ENCODE measurements around the gene CELF2.

Gene CELF2

DNA sequence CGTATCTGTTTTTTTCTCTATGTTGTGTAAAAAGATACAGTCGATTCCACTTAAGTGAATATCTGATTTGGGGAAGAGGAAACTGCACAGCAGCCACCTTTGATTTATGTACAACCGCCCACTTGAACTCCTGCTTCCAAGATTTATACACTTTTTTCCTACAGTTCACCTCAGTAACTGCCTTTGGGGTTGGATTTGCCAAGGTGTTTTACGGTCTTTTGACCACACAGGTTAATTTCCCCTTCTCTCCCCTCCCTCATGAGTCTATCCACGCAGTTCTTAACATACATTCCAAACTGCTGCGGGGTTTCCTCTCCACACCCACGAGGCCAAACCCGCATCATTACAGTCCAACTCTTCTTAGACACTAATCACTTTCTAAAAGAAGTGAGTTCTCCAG, 316.8 kb downstream of the CELF2 start:
- H3K9me3 Mint-ChIP-seq, result no peaks in the 10 kb centered on the region
- no peaks in the 10 kb centered on the region for H3K36me3 Mint-ChIP-seq (ENCODE audit: low read depth)
- H3K4me1 Mint-ChIP-seq, result peaks cover 70% of the 10 kb centered on the region

GRCh38 chr10:11335167-11335652, 317.5 kb downstream of the CELF2 start:
- Mint-ChIP-seq H3K36me3 (ENCODE audit: low read depth) (no peaks in the 10 kb centered on the region), H3K27me3 (ENCODE audit: low read depth, poor library complexity) (peaks cover 15% of the 10 kb centered on the region), H3K9me3 (no peaks in the 10 kb centered on the region), H3K4me3 (peak overlapping the region; percentile 26), H3K27ac (peak overlapping the region; percentile 58), H3K4me1 (peaks cover 66% of the 10 kb centered on the region)
- no peak for DNase-seq
- TF ChIP-seq CTCF (IDR thresholded peaks at IDR 0.05), result no peak

More for the DNA sequence above, 316.8 kb downstream of the CELF2 start:
- no peak for DNase-seq
- no peak for TF ChIP-seq CTCF (IDR thresholded peaks at IDR 0.05)
- Mint-ChIP-seq H3K4me3 (no peak overlapping the region), H3K27me3 (ENCODE audit: low read depth, poor library complexity) (peaks cover 15% of the 10 kb centered on the region), H3K27ac (peak overlapping the region; percentile 58)

DNA sequence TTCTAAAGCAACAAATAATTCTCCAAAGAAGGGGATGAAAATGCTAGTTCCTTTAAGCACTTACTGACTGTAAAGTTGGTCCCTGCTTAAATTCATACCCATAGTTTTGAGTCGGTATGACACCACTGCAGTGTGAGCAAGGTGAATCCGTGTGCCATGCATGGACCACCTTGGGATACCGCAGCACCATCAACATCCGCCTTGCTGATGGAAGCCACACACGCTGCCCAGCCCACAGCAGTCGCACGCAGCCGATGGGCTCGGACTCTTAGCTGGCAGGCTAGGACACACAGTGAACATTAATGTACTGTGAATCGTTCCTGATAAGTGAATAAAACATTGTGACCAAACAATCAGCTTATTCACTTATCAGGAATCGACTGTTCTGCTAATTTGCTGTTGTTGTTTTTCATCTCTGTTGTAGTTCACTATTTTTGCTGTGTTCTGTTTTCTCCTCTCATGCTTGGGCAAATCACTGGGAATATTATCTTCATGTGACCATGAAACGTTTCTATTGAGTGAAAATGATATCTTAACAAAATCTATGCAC, 318.3 kb downstream of the CELF2 start:
- no peak overlapping the region for H3K4me3 Mint-ChIP-seq
- H3K9me3 Mint-ChIP-seq, result no peaks in the 10 kb centered on the region
- peaks cover 15% of the 10 kb centered on the region for H3K27me3 Mint-ChIP-seq (ENCODE audit: low read depth, poor library complexity)
- no peak for TF ChIP-seq CTCF (IDR thresholded peaks at IDR 0.05)
- peaks cover 63% of the 10 kb centered on the region for H3K4me1 Mint-ChIP-seq
- H3K27ac Mint-ChIP-seq, result no peak overlapping the region
- no peak for DNase-seq
- H3K36me3 Mint-ChIP-seq (ENCODE audit: low read depth), result no peaks in the 10 kb centered on the region

GRCh38 chr10:11336722-11337162, 319.1 kb downstream of the CELF2 start:
- H3K27ac Mint-ChIP-seq, result peak overlapping the region; percentile 39
- H3K4me3 Mint-ChIP-seq, result no peak overlapping the region
- no peak for DNase-seq
- peaks cover 66% of the 10 kb centered on the region for H3K4me1 Mint-ChIP-seq
- peaks cover 15% of the 10 kb centered on the region for H3K27me3 Mint-ChIP-seq (ENCODE audit: low read depth, poor library complexity)
- H3K36me3 Mint-ChIP-seq (ENCODE audit: low read depth), result no peaks in the 10 kb centered on the region
- no peaks in the 10 kb centered on the region for H3K9me3 Mint-ChIP-seq
- TF ChIP-seq CTCF (IDR thresholded peaks at IDR 0.05), result no peak

- Mint-ChIP-seq H3K36me3 (ENCODE audit: low read depth) (no peaks in the 10 kb centered on the region), H3K27ac (no peak overlapping the region), H3K27me3 (ENCODE audit: low read depth, poor library complexity) (peaks cover 13% of the 10 kb centered on the region), H3K9me3 (no peaks in the 10 kb centered on the region), H3K4me3 (no peak overlapping the region), H3K4me1 (peaks cover 70% of the 10 kb centered on the region)
- no peak for TF ChIP-seq CTCF (IDR thresholded peaks at IDR 0.05)
- no peak for DNase-seq
Observed at GRCh38 chr10:11337516-11337915, 319.8 kb downstream of the CELF2 start.
